Gastroesophageal sphincter (tissue), 3 donors: ENCODE data around the gene S100A12.

Experiments used
- CTCF ChIP-seq, 4 experiments: fragments of 200-600 bp in 2 of 4; fragments of 450-650 bp in 2 of 4; sonication (generic) in 1 of 4; IDR thresholded peaks; one replicate each; pipeline ENCODE4 v1.5.1; 2017 to 2019; ENCODE audit warnings: antibody characterized with exemption in 4 of 4, mild to moderate bottlenecking in 2 of 4, moderate library complexity in 2 of 4
- EP300 ChIP-seq: sonication (generic); formaldehyde crosslinking; IDR thresholded peaks from one replicate; pipeline ENCODE4 v1.6.1; 2017; ENCODE audit warnings: antibody characterized with exemption, mild to moderate bottlenecking
- POLR2AphosphoS5 ChIP-seq: sonication (generic); formaldehyde crosslinking; IDR thresholded peaks from one replicate; pipeline ENCODE4 v1.6.1; 2017; ENCODE audit warnings: antibody characterized with exemption

GRCh38 chr1:153348511-153349362 lies 26.7 kb downstream of the S100A12 start, which contains the start of gene PGLYRP4:
- TF ChIP-seq CTCF (IDR thresholded peaks at IDR 0.05), result no peak
- TF ChIP-seq POLR2AphosphoS5, result no peak
- no peak for TF ChIP-seq EP300
